ENCODE data around the gene NFIL3.
A peak's percentile ranks its signal among the peaks of the same experiment; 100 is the strongest.
"Not testable (repeated sequence)": the region's sequence is repeated elsewhere in the genome, so short reads cannot be mapped to it uniquely, and the experiment has no call there.

NFIL3 gene, protein sequence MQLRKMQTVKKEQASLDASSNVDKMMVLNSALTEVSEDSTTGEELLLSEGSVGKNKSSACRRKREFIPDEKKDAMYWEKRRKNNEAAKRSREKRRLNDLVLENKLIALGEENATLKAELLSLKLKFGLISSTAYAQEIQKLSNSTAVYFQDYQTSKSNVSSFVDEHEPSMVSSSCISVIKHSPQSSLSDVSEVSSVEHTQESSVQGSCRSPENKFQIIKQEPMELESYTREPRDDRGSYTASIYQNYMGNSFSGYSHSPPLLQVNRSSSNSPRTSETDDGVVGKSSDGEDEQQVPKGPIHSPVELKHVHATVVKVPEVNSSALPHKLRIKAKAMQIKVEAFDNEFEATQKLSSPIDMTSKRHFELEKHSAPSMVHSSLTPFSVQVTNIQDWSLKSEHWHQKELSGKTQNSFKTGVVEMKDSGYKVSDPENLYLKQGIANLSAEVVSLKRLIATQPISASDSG

DNA sequence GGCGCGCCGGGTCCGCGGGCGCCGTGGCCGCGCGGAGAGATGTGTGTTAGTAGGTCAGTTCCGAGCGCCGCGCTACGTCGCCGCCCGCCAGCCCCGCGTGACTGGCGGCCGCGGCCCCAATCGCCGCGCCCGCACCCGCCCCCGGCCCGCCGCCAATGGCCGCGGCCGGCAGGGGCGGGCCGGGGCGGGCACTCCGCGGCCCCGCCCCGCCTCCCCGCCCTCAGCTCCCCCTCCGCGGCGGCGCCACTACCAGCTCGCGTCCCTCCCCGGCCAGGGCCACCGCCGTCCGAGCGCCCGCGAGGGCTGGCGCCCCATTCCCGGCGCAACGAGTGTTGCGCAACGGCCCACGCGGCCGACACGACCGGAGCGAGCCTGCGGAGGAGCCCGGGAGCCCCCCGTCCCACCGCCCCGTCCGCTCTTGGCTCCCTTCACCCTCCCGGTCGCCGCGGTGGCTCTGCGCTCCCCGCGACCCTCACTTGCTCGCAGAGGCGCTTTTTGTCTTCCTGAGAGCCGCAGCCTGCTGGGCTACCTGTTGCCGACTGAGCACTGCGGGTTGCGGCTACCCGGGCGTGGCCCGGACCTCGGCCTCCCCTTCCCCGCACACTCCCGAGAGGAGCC, at the start of gene NFIL3:
Gene NFIL3 (minus strand): TSS at position 48 of the 618 bp plus-strand sequence. CDS start 13,098 bp downstream, outside the sequence.
- peak; percentile 91 to 99 (median 96) for DNase-seq

DNA sequence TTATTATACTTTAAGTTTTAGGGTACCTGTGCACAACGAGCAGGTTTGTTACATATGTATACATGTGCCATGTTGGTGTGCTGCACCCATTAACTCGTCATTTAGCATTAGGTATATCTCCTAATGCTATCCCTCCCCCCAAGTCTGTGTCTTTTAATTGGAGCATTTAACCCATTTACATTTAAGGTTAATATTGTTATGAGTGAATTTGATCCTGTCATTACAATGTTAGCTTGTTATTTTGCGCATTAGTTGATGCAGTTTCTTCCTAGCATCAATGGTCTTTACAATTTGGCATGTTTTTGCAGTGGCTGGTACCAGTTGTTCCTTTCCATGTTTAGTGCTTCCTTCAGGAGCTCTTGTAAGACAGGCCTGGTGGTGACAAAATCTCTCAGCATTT, 47.9 kb upstream of the NFIL3 start:
- not testable (repeated sequence) for DNase-seq

DNA sequence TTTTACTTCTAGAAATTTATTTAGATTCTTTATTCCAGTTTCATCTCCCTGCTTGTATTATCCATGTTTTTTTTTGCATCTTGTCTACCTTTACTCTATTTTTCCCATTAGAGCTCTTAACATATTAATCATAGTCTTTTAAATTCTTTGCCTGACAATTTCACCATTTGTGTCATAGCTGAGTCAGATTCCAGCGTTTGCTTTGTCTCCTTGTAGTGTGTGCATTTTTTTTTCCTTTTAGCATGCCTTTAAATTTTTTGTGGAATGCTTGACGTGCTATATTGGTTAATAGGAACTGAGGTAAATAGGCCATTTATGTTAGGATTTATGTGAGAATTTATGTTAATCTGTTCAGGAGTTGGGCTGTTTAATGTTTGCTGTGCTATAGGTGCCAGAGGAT, 41.8 kb upstream of the NFIL3 start:
- DNase-seq = no peak

DNA sequence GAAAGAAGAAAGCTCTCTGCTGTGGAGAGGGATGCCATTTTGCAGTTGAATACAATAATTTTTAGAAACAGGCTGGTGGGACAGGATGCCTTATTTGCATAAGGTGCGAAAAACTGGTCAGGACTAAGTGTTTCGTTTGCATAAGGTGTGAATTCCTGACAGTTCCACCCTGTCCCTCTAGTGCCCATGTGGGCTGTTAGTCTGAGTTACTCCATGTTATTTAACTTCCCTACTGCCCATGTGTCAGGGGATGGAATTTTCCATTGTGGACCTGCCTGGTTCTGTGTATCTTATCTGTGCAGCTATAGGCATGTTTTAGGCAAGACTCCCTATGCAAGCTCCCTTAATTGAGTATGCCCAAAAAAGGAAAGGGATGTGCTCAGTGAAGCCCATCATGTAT, 35.3 kb upstream of the NFIL3 start:
- no peak for DNase-seq

DNA sequence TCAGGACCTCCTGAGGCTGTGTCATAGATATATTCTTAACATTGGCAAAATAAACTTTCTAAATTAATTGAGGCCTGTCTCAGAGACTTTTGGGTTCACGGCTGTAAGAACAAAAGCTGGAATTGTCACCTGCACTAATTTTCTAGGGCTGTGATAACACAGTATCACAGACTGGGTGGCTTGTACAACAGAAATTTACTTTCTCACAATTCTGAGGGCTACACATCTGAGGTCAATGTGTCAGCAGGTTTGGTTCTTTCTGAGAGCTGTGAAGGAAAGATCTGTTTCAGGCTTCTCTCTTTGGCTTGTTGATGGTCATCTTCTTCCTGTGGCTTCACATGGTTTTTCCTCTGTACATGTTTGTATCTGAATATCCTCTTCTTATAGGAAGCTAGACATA, 29.2 kb upstream of the NFIL3 start:
- DNase-seq = no peak

DNA sequence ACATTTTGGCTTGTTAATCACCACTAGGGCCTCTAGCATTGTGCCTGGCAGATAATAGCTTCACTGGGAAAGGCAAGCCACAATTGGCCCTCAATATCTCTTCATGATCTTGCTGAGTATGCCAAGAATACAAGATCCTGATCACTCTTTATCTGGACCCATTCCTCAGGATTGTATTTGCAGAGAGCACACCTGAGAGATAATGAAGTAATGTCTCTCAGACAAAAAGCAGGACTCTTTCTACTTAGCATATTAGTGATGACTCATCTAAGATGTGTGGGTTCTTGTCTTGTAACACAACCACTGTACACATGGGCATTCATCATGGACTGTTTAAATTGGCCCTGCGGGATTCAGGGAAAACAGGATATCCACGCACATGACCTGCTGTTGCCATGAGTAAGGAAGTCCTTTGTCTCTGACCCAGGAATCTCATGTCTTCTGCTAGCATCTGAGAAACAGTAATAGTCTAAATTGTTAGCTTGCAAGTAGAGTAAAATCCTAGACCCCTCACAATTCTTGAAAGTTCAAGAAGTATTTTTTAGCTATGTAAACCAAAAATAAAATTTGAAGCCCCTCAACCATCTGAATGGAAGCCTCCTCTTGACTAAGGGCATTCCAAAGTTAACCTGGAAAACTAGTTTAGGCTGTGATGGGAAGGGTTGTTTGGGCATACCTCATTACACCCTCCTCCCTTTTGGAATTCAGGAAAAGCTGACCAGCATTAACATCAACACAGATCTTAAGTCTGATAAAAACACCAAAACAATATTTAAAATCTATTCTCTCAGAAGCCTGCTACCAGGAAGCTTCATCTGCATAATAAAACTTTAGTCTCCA, 28.0 kb upstream of the NFIL3 start:
- no peak for DNase-seq

DNA sequence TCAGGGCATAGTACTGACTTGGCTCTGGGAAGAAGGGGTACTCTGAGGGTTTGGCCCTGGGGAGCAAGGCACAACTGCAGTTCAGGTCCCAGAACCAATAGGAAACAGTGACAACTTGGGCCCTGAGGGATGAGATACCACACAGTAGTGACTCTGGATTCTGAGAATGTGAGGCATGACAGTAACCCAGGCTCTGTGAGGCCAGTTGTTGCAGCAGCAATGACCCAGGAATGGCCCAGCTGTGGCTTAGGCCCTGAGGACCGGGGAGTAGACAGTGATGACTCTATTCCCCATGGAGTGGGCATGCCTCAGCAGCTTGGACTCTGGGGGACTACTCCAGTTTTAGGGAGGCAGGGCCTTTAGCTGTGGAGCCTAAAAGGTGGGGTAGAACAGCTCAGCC, 21.5 kb upstream of the NFIL3 start:
- no peak for DNase-seq

DNA sequence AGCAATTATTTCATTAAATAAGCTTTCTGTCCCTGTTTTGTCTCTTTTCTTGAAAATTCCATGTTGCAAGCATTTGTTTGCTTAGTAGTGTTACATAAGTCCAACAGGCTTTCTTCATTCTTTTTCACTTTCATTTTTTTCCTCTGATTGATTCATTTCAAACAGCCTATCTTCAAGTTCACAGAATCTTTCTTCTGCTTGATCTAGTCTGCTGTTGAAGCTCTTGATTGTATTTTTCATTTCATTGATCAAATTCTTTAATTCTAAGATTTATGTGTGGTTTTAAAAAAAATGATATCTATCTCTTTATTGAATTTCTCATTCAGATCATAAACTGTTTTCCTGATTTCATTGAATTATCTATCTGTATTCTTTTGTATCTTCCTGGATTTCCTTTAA, 20.4 kb upstream of the NFIL3 start:
- no peak for DNase-seq

DNA sequence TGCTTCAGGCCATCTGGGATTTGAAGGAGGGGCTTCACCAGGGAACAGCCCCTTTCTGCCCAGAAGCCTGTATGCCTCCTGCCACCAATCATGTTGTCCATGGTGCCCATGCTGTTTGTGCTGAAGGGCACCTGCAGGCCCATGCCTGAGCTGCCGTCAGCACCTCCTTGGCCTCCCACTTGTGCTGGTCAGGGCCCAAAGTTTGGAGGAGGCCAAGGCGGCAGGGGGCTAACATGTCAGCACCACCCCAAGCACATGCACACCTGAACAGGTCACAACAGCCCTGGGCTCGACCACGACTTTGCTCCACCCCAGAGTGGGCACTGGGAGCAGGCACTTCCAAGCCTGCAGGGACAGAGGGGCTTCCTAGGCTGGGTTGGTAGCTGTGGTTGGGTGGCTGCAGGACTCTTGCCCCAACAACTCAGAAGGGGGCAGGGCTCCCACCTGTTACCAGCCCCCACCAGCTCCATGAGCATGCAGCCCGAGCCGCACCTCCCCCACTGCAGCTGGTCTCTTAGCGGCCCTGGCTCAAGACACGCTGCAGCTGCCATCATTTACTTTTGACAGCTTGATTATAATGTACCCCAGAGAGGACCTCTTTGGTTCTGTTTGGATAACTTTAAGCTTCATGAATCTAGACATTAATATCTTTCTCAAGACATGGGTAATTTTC, 19.8 kb upstream of the NFIL3 start:
- DNase-seq = no peak

DNA sequence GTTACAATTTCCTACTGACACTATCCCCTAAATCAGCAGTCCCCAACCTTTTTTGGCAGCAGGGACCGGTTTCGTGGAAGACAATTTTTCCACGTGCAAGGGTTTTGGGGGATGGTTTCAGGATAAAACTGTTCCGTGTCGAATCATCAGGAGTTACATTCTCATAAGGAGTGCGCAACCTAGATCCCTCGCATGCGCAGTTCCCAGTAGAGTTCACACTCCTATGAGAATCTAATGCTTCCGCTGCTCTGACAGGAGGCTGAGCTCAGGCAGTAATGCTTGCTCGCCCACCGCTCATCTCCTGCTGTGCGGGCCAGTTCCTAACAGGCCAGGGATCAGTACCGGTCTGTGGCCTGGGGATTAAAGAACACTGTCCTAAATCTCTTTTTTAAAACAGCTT, 13.2 kb upstream of the NFIL3 start:
- DNase-seq = no peak

DNA sequence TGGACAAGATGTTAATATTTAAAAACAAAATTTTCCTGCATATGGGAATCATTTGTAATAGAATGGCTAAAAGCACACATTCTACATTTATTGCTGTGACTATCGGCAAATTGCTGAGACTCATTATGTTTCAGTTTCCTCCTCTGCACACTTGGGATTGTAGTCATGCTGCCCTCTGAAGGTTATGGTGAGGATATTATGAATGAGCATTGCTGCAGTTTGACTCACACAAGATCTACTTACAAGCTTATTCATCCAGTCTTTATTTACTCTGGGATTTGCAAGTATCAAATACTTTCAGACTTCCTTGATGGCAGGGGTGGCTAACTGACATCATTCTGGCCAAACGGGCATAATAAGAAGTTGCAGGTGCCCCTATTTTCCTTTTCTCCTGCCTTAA, 9.5 kb upstream of the NFIL3 start:
- DNase-seq = peak; percentile 66 to 83 (median 83)

DNA sequence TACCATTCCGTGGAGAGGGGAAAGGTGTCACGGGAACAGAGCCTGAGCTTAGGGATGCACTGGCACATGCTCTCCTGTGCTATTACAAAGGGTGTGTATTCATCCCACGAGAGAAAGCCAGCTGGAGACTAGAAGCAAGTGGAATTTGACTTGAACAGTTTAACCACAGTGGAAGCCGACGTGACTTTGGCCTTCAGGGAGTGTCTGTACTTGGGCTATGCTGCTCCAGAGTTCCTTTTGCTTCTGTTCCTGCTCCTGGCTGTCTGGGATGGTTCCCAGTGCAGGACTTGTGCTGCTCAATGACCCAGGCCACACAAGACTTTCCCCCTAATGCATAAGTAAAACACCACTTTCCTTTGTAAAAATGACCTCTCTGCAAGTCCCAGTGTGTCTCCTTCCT, 7.9 kb upstream of the NFIL3 start:
- DNase-seq = no peak

DNA sequence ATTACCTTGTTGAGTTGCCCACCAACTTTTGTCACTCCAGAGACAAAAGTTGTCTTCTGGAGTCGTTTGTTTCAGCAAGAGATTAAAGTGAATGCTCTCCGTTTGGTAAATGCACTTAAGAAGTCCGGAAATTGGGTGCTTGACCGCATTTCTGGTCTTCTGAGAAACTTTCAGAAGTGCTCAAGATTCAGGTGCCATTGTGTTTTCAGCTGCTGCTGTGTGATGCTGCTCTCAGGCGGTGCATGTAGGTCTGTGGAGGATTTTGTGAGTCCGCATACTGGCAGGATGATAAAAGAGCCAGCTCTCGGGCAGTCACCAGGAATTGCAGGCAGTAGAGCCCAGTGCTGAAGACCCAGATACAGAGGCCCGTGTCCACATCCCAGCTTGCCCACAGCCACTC, 5.9 kb upstream of the NFIL3 start:
- DNase-seq = no peak

DNA sequence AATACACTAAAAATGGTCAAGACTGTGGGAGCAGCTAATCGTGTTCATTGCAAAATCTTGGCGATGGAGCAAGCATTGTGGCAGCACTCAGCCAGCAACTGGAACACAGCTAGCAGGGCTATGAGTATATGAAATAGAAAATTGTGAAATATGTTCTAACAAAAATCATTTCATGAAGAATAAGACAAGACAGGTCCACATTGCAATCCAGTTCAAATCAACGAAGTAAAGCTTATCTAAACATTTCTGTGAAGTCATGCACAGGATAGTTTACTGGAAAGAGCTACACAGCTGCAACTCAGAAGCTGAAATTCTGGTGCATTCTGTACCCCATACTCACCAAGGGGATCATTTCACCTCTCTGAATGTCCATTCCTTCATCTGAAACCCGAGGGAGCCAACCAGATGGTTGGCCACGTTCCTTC, 5.3 kb upstream of the NFIL3 start:
- peak; percentile 55 to 72 (median 69) for DNase-seq

DNA sequence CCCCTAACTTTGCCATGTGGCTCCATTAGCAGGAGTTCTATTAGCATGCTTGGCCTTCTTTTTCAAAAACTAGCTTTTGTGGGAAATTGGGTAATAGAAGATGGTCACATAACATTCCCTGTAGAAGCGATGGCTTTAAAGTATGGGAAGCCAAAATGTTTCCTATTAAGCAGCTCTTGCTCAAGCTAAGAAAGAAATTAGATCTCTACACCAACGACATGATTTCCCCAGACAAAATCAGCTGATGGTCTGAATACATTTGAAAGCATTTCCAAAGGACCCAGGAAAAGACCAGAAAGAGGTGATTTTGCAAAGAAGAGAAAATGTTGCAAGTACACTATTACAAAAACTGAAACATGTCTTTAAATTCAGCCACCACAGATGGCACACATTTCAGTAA, 4.8 kb upstream of the NFIL3 start:
- DNase-seq = peak; percentile 24 to 48 (median 33)

DNA sequence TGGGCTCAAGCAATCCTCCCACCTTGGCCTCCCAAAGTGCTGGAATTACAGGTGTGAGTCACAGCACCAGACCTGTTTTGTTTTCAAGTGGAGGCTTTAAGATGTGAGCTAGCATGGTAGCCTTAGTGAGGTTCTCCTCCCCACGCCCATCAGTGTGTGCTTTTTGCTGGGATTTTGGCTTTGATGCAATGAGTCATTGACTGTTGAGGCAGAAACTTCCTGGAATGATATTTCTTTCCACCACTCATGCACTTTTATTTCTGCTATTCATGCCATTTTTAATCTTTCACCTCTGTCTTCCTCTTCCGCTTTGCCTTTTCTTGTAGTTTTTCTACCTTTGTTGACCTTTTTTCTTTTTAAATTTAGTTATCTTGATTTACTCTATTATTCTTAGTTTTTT, 4.2 kb upstream of the NFIL3 start:
- DNase-seq = peak; percentile 77 to 89 (median 87)

DNA sequence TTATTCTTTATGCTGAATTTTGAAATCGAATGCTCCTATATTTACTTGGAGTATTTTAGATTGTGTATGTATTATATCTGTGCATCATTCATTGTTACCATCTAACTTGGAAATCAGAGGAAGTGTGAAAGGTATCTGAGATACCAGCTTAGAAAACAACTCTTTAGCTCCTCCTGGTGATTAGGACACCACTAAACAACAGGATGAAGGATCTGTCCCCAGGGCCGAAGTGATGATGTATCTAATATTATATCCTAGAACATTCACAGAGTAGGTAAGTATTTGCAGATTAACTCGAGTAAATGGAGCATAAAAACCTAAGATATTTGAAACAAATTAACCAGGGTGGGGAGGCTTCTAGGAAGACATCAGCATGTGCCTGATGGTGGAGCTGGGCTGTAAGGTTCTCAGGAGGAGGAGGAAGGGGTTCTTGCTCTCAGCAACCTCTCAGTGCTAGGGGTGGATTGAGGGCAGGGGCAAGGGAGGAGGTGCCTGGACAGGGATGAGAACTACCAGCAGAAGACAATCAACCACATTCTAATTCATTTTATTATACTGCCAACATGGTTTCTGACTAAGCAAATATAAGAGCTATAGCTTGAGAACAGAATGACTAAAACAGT, 2.6 kb upstream of the NFIL3 start:
- peak; percentile 56 to 74 (median 61) for DNase-seq

DNA sequence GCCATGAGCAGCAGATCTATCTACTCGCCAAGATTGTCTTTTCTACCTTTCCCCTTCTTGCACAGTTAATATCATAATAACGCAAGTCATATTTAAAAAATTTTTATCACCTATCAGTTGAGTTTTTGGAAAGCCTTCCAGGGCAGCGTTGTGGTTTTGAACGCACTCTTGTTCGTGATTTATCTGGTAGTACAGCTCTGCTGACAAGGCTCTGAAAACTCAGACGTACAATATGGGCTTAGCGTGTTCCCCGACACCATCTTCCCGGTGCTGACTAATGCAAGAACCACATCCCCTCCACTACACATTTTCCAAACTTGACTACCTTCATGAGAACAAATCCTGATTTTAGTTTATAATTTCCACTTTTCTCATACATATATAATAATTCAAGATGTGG, 1.6 kb upstream of the NFIL3 start:
- DNase-seq = peak in 2 of 3 donors; percentile 29 to 31

DNA sequence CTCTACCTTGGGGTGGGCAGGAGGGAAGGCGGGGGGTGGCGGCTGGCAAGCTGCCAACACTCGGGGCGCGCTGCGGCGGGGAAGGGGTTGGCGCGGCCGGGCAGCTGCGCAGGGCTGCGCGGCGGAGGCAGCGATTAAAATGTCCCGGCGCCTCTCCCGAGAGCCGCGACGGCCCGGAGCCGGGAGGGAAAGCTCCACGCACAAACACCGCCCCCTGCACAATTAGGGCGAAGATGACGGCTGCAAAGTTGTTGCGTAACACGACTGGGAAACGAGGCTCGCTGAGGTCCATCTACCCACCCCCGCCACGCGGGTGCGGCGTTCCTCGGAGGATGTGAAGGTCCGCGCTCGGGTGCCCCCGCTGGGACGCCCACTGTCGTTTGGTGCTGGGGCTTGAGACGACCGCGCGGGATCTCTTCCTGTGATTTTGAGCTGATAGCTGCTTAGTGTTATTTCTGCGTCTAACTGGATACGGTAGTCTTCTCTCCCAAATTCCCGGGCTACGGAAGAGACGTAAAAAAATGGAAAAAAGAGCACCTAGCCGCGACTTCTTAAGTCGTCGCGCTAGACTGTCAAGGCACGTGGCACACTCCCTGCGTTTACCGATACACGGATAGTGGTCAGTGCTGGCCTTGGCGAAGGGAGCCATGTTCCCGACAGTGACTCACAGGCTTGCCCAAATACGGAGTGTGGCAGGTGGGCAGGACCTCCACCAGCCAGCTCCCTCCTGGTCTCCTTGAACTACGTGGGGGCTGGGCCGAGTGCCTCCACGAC, 958 bp upstream of the NFIL3 start:
- DNase-seq = peak; percentile 92 to 94 (median 93)

DNA sequence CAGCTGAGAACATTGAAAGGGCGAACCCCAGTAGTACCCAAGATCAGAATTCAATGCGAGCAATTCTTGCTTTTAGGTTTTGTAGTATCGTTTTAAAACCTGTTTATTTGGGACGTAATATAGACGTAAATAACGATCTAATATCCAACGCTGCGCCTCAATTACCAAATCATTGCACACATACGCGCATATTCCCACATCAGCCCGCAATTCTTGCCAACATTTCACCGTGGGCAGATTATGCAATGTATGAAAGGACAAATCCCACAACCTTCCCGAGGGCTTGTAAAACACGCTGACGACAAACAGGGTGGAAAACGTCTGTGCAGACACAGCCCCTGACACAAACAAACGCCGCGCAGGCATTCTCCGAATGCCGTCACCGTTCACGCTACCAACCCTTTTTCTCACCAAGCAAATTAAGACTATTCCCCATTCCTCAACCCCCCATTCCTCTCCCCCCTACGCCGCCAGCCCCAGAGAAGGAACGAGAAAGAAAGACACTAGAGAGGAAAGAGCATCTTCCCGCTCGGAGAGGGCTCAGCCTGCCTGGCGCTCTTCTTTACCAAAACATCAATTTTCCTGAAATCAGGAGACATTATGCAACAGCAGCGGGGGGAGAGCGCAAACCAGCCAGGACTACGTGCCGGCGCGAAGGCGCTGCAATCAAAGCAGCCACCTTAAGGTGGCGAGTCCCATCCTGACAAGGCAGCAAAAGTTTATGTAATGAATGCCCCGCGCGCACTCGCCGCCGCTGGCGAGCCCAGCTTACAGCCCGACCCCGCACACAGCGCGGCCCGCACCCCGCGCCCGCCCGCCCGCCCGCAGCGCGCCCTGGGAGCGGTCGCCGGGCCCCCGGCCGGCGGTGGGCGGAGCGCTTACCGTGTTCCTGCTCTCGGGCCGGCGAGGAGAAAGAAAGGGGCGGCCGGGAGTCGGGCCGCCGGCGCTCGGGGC, 597 bp downstream of the NFIL3 start:
- DNase-seq = peak; percentile 87 to 92 (median 90)
